Measurements from ENCODE around the gene GLRA1.
"Not testable (repeated sequence)": the region's sequence is repeated elsewhere in the genome, so short reads cannot be mapped to it uniquely, and the experiment has no call there.

GLRA1 gene

DNA sequence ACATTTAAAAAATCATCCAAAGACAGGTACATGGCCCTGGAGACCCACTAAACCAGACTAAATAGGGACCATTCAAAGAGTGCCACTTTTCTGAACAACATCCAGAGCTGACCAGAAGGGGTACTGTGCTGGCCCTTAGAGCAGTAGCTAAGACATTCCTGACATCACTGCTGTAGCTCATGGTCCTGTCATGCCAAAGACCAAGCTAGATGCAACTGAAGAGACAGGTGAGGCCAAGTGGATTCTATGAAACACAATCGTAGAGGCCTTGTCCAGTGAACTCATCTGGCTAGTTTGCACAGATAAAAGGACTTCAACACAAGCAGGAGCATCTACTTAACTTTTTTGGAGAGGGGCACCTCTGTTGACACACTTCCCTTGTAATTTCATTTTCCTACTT, 109.6 kb downstream of the GLRA1 start:
- no peak for DNase-seq (ENCODE audit: low read depth)

DNA sequence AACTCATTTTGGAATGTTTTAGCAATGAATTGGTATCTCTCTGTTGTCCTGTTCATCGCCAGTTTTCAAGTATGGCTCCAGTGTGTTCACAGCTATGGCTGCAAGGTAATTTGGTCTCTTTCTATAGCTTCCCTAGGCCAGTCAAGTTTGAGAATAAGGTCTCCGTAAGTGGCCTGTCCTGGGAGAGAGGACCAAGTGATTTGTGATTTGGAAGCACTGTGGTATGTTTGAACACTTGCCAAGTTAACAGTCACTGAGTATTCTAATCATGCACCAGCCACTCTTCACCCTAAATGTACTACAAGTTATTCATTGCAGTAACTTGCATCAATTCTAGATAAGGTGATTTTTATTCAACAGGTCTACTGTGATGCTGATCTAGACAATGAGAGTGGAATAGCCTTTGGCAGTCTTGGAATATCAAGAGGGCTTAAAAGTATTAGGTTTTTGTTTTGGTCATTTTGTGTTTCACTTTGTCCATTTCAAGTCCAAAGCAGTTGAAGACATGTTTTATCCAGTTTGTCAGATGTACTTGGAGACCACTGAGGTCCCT, 111.8 kb downstream of the GLRA1 start:
- peak; percentile 24 for DNase-seq (ENCODE audit: low read depth)

DNA sequence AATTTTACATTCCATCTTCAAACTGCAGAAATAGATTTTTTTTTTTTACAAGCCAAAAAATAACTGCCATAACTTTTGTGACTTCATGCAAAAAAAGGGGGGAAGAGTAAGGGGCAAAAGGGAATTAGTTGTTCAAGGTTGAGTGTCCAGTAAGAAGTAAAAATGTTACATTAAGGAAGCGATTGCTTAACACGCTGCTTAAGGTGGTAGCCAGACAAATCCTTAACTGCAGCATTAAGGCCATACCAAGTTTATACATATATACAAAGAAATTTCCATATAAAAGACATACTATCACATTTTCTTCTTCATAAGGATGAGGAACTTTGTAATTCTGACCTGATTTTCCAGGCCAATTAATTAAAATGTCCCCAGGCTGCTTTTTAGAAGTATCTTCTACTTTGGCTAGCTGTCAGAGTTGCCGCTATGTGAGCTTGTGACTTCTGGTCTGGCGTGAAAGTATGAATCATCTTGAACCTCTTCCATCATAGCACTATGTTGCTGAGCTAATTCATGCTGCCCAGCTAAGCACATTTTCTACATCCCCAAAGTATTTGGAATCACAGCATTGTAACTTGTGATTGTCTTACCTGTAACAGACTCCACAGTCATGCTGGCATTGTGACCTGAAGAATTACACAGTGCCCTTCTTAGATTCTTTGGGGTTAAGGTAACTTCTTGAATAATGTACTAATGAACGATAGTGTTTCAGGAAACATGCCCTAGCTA, 112.9 kb downstream of the GLRA1 start:
- DNase-seq (ENCODE audit: low read depth): peak; percentile 28

DNA sequence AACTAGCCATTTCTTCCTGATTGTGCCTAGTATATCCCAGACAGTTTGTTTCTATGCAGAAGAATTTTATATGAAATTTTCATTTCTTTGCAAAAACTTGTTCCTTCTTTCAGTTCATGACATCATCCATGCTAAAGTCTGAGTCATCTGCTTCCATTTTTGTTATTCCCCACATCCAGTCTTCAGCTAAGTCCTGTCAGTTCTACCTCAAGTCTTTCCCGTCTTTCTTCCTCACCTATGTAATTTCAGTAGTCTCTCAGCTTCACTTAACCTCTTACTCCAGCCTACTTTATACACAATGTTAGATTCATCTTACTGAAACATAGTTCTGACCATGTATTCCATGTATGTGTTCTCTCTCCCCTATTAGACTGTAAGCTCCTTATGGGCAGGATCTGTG, 113.8 kb downstream of the GLRA1 start:
- DNase-seq (ENCODE audit: low read depth): peak; percentile 32

DNA sequence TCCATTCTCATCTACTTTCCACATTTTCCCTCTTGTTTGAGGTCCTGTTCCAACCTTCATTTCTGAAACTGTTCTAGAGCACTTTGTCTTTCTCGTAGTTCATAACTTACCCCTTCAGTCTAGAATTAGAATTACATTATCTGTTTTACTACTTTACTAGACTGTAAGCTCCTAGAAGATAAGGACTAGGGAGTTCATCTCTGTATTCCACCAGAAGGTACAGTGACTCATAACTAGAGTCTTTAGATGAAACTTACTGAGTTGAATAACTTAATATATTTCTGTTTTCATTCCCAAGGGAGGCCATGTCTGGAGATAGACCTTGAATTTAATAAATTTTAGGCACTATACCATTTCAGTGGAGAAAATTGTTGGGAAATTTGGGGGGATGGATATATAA, 114.2 kb downstream of the GLRA1 start:
- no peak for DNase-seq (ENCODE audit: low read depth)

DNA sequence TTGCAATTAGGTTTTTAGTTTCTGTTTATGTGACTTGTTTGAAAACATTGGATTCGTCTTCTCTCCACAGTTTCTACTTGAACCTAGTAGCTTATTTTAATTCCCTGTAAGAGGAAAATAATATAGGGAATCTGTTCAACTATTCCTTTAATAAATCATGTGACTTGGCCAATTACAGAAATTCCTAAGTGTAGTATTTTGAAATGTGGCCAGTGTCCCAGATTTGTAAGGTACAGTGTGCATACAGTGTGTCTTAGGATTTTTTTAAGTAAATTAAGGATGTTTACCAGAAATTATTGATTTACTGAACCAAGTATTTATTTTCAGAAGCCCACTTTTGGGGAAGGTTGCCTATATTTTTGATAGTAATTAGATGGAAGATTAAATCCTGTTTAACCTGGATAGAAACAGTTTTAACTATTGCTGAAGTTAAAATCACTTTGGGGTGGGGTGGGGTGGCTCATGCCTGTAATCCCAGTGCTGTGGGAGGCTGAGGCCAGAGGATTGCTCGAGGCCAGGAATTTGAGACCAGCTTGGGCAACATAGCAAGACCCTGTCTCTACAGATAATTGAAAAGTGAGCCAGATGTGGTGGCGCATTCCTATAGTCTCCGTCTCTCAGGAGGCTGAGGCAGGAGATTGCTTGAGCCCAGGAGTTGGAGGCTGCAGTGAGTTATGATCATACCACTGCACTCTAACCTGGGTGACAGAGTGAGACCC, 116.0 kb downstream of the GLRA1 start:
- DNase-seq (ENCODE audit: low read depth): no peak

DNA sequence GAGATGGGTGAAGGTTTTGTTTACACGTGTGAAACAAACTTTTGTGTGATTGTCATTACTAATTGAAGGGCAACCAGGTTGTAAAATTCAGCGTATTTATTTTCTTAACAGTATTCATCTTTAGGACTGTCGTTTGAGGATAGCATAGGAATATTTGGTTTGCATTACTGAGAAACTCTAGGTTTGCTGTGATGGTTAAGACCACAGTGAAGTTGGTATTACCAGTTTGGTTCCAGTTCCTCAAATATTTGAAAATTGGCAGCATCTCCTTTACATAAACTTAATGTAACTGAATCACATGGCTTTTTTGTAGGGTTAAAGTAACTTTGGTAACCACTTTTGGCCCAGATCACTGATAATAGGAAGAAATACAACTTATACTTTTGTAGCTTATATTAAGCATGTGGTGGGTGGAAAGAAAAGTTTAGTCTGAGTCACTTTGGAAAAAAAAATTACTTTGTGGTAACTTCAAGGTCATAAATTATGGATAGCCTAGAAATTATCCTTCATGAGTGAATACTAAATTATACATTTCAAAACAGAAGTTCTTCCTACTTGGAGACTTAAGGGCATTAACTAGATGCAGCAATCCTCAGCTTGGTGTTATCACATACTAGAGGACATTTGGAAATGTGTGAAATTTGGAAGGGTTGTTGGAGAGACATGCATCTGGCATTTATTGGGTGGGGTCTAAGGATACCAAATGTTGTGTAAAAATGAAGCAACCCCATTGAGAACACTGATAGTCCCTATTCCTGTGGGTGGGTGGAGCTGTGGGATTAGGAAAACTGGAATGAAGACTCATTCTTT, 119.0 kb downstream of the GLRA1 start:
- peak; percentile 19 for DNase-seq (ENCODE audit: low read depth)

DNA sequence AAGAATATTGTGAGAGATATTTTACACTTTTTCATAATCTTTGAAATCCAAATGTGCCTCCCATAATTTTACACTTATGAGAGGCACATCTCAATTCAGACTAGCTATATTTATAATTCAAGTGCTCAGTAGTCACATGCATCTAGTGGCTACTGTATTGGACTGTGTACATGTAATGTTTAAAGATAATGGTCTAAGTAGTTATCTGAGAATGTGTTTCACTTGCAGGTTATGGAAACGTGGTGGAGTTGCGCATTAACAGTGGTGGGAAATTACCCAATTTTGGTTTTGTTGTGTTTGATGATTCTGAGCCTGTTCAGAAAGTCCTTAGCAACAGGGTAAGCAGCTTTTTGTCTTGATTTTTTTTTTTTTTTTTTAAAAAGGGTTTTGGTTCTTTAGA, 124.1 kb downstream of the GLRA1 start:
- no peak for DNase-seq (ENCODE audit: low read depth)

DNA sequence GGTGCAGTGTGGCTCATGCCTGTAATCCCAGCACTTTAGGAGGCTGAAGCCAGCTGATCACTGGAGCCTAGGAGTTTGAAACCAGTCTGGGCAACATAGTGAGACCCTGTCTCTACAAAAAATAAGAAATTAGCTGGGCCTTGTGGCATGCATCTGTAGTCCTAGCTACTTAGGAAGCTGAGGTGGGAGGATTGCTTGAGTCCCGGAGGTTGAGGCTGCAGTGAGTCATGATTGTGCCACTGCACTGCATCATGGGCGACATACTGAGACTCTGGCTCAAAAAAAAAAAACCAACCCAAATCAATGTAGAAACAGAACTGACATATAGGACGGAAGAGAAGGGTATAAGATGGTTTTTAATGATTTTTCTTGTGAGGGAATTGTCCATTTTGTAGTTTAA, 125.2 kb downstream of the GLRA1 start:
- DNase-seq (ENCODE audit: low read depth): peak; percentile 71

DNA sequence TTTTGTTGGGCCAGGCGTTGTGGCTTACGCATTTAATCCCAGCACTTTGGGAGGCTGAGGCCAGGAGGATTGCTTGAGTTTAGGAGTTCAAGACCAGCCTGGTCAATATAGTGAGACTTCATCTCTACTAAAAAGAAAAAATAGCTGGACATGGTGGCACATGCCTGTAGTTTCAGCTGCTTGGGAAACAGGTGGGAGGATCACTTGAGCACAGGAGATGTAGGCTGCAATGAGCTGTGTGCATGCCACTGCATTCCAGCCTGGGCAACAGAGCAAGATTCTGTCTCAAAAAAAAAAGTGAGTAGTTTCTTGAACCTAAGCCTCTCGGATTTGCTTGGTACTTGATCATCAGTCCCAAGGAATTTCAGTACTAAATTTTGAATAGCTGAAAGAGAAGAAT, 126.0 kb downstream of the GLRA1 start:
- no peak for DNase-seq (ENCODE audit: low read depth)

DNA sequence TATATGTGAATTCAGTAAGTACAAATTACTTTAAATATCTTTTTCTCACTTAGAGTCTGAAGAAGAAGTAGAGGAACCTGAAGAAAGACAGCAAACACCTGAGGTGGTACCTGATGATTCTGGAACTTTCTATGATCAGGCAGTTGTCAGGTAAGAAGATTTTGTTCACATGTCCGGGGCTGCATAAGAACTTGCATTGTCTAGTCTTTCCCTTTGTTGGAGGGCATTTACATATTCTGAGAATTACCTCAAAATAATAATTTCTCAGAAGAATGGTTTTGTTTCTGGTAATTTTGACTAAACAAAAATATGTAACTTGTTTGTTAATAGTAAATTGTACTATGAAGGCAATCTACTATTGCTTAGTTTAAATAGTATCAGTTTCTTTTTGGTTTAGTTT, 129.2 kb downstream of the GLRA1 start:
- DNase-seq (ENCODE audit: low read depth): no peak

DNA sequence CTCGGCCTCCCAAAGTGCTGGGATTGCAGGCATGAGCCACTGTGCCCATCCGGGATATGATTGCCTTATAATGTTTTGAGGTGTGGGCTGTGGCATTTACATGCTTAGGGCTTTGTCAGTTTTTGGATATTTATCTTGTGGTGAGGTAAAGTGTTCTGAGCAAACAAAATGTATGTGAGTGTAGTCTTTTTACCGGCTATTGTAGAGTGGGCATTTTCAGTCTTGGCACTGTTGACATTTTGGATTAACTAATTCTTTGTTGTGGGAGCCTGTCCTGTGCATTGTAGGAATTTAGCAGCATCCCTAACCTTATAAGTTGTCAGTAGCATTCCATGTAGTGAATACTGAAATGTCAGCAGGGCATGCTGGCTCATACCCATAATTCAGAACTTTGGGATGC, 131.3 kb downstream of the GLRA1 start:
- DNase-seq (ENCODE audit: low read depth): no peak

DNA sequence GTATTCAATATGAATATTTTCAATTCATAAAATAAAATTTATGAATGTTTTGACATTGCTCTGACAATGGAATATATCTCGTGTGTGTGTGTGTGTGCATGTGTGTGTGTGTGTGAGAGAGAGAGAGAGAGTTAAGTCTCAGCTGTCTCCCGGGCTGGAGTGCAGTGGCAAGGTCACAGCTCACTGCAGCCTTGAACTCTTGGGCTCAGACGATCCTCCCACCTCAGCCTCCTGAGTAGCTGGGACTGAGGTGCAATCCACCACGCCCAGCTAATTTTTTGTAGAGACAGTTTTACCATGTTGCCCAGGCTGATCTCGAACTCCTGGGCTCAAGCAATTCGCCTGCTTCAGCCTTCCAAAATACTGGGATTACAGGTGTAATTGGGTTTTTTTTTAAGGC, 136.8 kb downstream of the GLRA1 start:
- DNase-seq (ENCODE audit: low read depth): no peak

DNA sequence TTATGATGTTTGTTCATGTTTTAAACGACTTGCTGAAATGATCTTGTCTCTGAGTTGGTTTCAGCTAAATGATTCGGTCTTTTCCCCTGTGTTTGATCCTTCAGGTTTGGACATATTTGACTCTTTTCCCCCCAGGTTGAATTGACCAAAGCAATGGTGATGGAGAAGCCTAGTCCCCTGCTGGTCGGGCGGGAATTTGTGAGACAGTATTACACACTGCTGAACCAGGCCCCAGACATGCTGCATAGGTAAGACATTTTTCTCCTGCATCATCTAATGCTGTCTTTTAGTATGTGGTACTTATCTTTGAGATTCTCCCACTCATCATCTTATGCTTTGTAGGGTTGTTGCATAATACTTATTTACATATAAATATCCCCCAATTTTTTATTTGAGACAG, 138.2 kb downstream of the GLRA1 start:
- DNase-seq (ENCODE audit: low read depth): no peak

DNA sequence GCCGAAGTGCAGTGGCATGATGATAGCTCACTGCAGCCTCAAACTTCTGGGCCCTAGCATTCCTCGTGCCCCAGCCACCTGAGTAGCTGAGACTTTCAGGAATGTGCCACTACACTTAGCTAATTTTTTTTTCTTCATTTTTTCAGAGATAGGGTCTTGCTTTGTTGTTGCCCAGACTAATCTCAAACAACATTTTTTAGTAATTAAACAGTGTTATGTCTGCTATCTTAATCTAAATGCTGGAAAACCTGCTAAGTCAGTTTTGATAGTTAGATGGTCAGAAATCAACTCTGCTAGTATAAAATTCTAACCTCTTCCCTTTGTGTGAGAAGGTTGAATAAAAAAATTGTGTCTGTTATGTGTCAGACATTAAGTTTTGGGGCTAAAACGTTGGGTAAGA, 140.5 kb downstream of the GLRA1 start:
- DNase-seq (ENCODE audit: low read depth): no peak

DNA sequence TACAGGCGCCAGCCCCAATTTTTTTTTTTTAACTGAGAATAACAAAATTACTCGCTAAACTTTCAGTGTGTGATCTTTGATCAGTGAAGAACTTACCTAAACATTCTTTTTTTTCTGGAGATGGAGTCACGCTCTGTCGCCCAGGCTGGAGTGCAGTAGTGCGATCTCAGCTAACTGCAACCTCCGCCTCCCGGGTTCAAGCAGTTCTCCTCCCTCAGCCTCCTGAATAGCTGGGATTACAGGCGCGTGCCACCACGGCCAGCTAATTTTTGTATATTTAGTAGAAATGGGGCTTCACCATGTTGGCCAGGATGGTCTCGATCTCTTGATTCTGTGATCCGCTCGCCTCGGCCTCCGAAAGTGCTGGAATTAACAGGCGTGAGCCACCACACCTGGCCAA, 141.0 kb downstream of the GLRA1 start:
- DNase-seq (ENCODE audit: low read depth): not testable (repeated sequence)

DNA sequence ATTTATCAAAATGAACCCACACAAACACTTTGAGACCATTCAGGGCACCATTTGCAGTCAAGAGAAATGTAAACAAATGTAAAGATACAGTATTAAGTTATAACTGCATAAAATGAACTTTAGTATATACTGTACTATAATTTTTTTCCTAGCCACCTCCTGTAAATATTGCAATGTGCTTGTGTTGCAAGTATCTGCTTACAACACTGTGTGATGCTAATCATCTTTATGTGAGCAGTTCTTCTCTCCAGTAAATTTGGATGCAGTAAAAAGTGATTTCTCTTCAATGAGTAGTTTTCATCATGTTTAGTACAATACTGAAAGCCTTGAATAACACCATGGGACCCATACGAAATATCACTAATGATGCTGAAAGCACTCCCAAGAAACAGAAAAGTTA, 143.4 kb downstream of the GLRA1 start:
- no peak for DNase-seq (ENCODE audit: low read depth)

DNA sequence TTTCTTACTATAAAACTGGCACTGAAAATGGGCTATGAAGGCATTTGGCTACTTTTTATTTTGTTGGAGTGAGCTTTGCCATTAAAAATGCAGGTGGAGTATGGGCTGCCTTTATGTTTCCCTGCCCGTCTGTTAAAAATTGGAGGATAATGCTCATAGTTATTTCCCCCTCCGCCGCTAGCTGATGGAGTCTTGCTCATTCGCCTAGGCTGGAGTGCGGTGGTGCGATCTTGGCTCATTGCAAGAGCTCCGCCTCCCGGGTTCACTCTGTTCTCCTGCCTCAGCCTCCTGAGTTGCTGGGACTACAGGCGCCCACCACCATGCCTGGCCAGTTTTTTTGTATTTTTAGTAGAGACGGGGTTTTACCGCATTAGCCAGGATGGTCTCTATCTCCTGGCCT, 144.3 kb downstream of the GLRA1 start:
- DNase-seq (ENCODE audit: low read depth): no peak

DNA sequence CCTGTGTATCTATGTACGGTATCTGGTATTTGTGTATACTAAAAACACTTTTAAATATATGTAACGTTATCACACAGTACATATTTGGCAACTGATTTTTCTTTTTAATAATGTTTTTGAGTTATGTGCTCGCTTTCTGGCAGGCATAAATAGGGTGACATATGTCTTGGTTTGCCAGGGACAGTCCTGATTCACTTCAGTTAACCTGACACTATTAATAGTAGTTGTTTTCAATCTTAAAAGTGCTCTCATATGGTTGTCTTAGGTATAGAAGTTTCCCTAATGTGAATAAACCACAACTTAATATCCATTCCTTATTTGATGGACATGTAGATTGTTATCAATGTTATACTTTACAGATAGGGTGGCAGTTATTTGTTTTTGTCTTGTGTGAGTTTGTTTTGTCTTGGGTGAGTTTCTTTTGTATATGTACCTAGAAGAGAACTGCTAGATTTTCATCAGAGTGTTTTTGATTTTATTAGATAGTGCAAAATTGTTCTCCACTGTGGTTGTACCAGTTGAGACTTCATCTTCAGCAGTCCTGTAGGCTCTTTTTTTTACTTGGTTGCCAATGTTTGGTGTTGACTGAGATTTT, 145.0 kb downstream of the GLRA1 start:
- DNase-seq (ENCODE audit: low read depth): no peak

DNA sequence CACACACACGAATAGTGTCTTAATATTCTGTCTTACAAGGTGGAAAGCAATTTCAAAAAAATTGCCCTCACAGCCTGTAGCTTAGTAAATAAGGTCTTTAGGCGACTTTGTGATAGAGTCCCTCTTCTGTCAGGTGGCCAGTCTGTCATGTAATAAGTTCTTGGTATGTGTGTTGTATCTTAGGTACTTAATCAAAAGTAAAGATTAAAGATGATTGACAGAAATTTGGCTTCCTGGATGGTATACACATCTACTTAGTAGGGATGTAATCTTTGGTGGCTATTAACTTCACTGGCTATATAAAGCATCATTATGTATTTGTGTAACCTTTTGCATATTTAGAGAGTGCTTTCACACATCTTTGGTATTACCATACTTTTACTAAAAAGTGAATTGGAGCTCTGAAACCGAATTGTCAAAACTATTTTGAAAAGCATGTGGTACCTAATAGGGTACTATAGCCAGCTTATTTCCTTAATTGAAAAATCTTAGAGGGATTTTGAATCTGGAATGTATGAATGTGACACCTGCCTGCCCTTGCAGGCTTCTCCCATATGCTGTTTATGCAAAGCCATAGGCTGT, 149.5 kb downstream of the GLRA1 start:
- no peak for DNase-seq (ENCODE audit: low read depth)

DNA sequence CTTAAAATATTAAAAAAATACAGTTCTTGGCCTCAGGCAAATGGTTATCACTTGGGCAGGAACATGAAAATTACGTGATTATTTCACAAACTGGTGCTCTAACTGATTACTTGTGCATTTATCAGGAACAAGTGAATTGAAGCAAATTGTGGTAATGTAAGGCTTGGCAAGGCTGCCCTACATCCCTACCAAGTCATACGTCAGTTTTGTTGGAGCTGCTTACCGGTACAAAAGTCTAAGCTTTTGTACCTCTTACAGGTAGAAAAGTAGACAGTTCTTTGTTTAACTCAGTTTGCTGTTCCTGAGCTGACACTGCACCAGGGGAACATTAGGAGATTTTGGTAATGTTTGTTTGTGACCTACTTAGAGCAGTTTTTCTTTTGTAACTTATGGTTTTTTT, 150.7 kb downstream of the GLRA1 start:
- DNase-seq (ENCODE audit: low read depth): peak; percentile 22
